T follicular helper cell (primary cell): ENCODE data around the gene TMEM209.
"Not testable (repeated sequence)": the region's sequence is repeated elsewhere in the genome, so short reads cannot be mapped to it uniquely, and the experiment has no call there.

ENCODE experiments used
- DNase-seq: peaks from one replicate; pipeline ENCODE4 v3.0.0-alpha.2; 2020; ENCODE audit warnings: low read depth

The TMEM209 gene

GRCh38 chr7:130127404-130127803, 77.8 kb downstream of the TMEM209 start:
- no peak for DNase-seq

- not testable (repeated sequence) for DNase-seq
These were observed 78.4 kb downstream of the TMEM209 start for GRCh38 chr7:130126840-130127239.

- DNase-seq = no peak
These were observed 80.5 kb downstream of the TMEM209 start for GRCh38 chr7:130124711-130125110.

- DNase-seq = no peak
These were observed 81.7 kb downstream of the TMEM209 start for GRCh38 chr7:130123501-130123900.

GRCh38 chr7:130118801-130119200, 86.4 kb downstream of the TMEM209 start:
- no peak for DNase-seq

GRCh38 chr7:130118294-130118693, 86.9 kb downstream of the TMEM209 start:
- DNase-seq = no peak

- no peak for DNase-seq
These were observed 90.4 kb downstream of the TMEM209 start for GRCh38 chr7:130114776-130115175.
